Measurements from ENCODE around the gene CACNG4.

DNA sequence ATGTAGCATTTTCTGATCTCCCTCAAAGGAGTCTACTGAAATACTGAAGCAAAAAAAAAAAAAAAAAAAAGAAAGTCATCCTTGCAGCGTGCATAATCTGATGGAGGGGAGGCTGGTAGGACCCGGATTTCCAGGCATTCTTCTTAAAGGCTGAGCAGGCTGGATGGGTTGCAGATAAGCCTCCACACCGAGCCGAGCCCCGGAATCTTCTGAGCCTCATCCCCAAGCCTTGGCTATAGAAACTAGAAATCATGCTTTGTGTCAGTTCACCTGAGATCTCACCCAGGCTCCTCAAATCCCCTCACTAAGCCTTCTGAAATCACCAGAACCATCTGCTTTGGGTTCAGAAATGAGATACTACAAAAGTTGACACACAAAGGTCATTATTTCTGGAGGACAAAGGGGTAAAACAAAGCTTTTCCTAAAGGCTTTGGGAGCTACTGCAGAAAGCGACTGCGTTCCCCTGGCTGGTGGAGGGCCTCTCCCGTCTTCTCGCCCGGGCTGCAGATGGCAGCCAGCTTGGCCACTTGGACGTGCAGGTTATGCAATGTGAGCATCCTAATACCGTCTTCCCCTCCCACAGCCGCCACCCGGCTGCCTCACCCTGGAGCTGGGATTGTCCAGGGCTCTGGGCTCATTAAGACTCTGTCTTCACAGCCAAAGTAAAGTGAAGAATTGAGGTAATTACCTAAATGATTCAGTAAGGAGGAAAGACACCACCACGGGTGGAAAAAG is 4.7 kb upstream of the CACNG4 start:
- TF ChIP-seq, protein P1, sequence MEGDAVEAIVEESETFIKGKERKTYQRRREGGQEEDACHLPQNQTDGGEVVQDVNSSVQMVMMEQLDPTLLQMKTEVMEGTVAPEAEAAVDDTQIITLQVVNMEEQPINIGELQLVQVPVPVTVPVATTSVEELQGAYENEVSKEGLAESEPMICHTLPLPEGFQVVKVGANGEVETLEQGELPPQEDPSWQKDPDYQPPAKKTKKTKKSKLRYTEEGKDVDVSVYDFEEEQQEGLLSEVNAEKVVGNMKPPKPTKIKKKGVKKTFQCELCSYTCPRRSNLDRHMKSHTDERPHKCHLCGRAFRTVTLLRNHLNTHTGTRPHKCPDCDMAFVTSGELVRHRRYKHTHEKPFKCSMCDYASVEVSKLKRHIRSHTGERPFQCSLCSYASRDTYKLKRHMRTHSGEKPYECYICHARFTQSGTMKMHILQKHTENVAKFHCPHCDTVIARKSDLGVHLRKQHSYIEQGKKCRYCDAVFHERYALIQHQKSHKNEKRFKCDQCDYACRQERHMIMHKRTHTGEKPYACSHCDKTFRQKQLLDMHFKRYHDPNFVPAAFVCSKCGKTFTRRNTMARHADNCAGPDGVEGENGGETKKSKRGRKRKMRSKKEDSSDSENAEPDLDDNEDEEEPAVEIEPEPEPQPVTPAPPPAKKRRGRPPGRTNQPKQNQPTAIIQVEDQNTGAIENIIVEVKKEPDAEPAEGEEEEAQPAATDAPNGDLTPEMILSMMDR (IDR thresholded peaks at IDR 0.05): no peak
- TF ChIP-seq POLR2A (IDR thresholded peaks at IDR 0.05): no peak
